ENCODE results near the gene PHEX.

PHEX gene

GRCh38 chrX:22173966-22174365 is 141.8 kb downstream of the PHEX start:
- H4K20me1 ChIP-seq (ENCODE audit: insufficient read depth, low read length): no peaks in the 10 kb centered on the region
- H3K9me2 ChIP-seq (ENCODE audit: low read depth, low read length): no peaks in the 10 kb centered on the region
- no peaks in the 10 kb centered on the region for H3K27me3 ChIP-seq (ENCODE audit: insufficient read depth, low read length)
- H3K36me3 ChIP-seq (ENCODE audit: insufficient read depth, low read length): no peaks in the 10 kb centered on the region
- H2AFZ ChIP-seq (ENCODE audit: low read length): no peak overlapping the region
- H3K79me2 ChIP-seq (ENCODE audit: insufficient read depth, low read length): no peaks in the 10 kb centered on the region
- H3K9me3 ChIP-seq (ENCODE audit: low read length): no peaks in the 10 kb centered on the region
- H3K4me3 ChIP-seq (ENCODE audit: low read depth, low read length, poor library complexity, severe bottlenecking): no peak overlapping the region
- H3K4me1 ChIP-seq (ENCODE audit: insufficient read depth, low read length, severe bottlenecking): no peaks in the 10 kb centered on the region
- no peak for TF ChIP-seq EZH2 (IDR thresholded peaks at IDR 0.05; ENCODE audit: borderline replicate concordance, low read length)
- H3K27ac ChIP-seq (ENCODE audit: low read depth, low read length, poor library complexity, severe bottlenecking): no peak overlapping the region
- H3F3A ChIP-seq (ENCODE audit: insufficient read depth, low read length): no peaks in the 10 kb centered on the region
- H3K9ac ChIP-seq (ENCODE audit: low read length): no peak overlapping the region
- no peak overlapping the region for H3K4me2 ChIP-seq (ENCODE audit: low read length)

- H3K4me1 ChIP-seq (ENCODE audit: insufficient read depth, low read length, severe bottlenecking): no peaks in the 10 kb centered on the region
- no peaks in the 10 kb centered on the region for H3F3A ChIP-seq (ENCODE audit: insufficient read depth, low read length)
- no peaks in the 10 kb centered on the region for H4K20me1 ChIP-seq (ENCODE audit: insufficient read depth, low read length)
- H3K9ac ChIP-seq (ENCODE audit: low read length): no peak overlapping the region
- no peak overlapping the region for H3K4me3 ChIP-seq (ENCODE audit: low read depth, low read length, poor library complexity, severe bottlenecking)
- H3K9me2 ChIP-seq (ENCODE audit: low read depth, low read length): no peaks in the 10 kb centered on the region
- no peaks in the 10 kb centered on the region for H3K79me2 ChIP-seq (ENCODE audit: insufficient read depth, low read length)
- no peak overlapping the region for H3K4me2 ChIP-seq (ENCODE audit: low read length)
- H3K27ac ChIP-seq (ENCODE audit: low read depth, low read length, poor library complexity, severe bottlenecking): no peak overlapping the region
- no peaks in the 10 kb centered on the region for H3K36me3 ChIP-seq (ENCODE audit: insufficient read depth, low read length)
- no peaks in the 10 kb centered on the region for H3K27me3 ChIP-seq (ENCODE audit: insufficient read depth, low read length)
- no peaks in the 10 kb centered on the region for H3K9me3 ChIP-seq (ENCODE audit: low read length)
- no peak for TF ChIP-seq EZH2 (IDR thresholded peaks at IDR 0.05; ENCODE audit: borderline replicate concordance, low read length)
- TF ChIP-seq, protein P1, sequence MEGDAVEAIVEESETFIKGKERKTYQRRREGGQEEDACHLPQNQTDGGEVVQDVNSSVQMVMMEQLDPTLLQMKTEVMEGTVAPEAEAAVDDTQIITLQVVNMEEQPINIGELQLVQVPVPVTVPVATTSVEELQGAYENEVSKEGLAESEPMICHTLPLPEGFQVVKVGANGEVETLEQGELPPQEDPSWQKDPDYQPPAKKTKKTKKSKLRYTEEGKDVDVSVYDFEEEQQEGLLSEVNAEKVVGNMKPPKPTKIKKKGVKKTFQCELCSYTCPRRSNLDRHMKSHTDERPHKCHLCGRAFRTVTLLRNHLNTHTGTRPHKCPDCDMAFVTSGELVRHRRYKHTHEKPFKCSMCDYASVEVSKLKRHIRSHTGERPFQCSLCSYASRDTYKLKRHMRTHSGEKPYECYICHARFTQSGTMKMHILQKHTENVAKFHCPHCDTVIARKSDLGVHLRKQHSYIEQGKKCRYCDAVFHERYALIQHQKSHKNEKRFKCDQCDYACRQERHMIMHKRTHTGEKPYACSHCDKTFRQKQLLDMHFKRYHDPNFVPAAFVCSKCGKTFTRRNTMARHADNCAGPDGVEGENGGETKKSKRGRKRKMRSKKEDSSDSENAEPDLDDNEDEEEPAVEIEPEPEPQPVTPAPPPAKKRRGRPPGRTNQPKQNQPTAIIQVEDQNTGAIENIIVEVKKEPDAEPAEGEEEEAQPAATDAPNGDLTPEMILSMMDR (IDR thresholded peaks at IDR 0.05; ENCODE audit: low read length): no peak
- no peak overlapping the region for H2AFZ ChIP-seq (ENCODE audit: low read length)
These were observed 145.9 kb downstream of the PHEX start for GRCh38 chrX:22177950-22178515.

DNA sequence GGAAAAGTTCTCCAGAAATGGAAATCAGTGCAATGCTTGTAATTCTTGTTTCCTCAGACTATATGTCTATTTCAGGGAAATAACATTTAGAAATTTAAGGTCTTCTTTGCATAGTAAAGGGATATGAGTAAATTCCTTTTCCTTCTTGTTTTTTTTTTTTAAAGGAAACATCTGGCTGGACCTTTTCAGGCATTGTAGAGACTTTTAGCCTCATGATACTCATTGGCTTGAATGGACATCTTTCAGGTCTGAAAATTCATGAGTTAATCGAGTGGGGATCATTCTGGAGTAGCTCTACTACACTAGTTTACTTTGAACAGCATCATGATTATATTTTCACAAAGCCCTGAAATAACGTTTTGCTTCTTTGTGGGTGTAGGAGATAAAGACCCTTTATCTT is 152.0 kb downstream of the PHEX start:
- TF ChIP-seq, protein P1 (IDR thresholded peaks at IDR 0.05; ENCODE audit: low read length): no peak
- no peak for TF ChIP-seq EZH2 (IDR thresholded peaks at IDR 0.05; ENCODE audit: borderline replicate concordance, low read length)
- Histone ChIP-seq H3K4me3 (ENCODE audit: low read depth, low read length, poor library complexity, severe bottlenecking) (no peak overlapping the region), H3K4me1 (ENCODE audit: insufficient read depth, low read length, severe bottlenecking) (no peaks in the 10 kb centered on the region), H3K27ac (ENCODE audit: low read depth, low read length, poor library complexity, severe bottlenecking) (no peak overlapping the region), H3K9ac (ENCODE audit: low read length) (no peak overlapping the region), H3F3A (ENCODE audit: insufficient read depth, low read length) (no peaks in the 10 kb centered on the region), H2AFZ (ENCODE audit: low read length) (no peak overlapping the region), H3K27me3 (ENCODE audit: insufficient read depth, low read length) (no peaks in the 10 kb centered on the region), H3K9me3 (ENCODE audit: low read length) (no peaks in the 10 kb centered on the region), H4K20me1 (ENCODE audit: insufficient read depth, low read length) (no peaks in the 10 kb centered on the region), H3K9me2 (ENCODE audit: low read depth, low read length) (no peaks in the 10 kb centered on the region), H3K36me3 (ENCODE audit: insufficient read depth, low read length) (no peaks in the 10 kb centered on the region), H3K4me2 (ENCODE audit: low read length) (no peak overlapping the region), H3K79me2 (ENCODE audit: insufficient read depth, low read length) (no peaks in the 10 kb centered on the region)

DNA sequence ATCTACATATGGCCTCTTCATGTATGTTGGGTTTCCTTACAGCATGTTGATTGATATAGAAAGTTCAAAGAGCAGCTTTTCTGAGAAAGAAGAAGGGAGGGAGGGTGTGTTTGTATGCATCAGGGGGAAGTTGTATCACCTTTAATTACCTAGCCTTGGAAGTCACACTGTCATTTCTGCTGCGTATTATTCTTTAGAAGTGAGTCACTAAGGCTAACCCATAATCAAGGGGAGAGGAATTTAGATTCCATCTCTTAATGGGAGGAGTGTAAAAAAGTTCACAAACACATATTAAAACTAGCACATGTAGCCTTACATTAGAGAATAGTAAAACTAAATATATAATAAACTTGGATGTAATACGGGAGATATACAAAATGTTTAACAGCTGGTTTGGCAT is 154.0 kb downstream of the PHEX start:
- Histone ChIP-seq H3F3A (ENCODE audit: insufficient read depth, low read length) (no peaks in the 10 kb centered on the region), H3K9ac (ENCODE audit: low read length) (no peak overlapping the region), H3K4me1 (ENCODE audit: insufficient read depth, low read length, severe bottlenecking) (no peaks in the 10 kb centered on the region), H3K27ac (ENCODE audit: low read depth, low read length, poor library complexity, severe bottlenecking) (no peak overlapping the region), H3K27me3 (ENCODE audit: insufficient read depth, low read length) (no peaks in the 10 kb centered on the region), H3K36me3 (ENCODE audit: insufficient read depth, low read length) (no peaks in the 10 kb centered on the region), H3K9me2 (ENCODE audit: low read depth, low read length) (no peaks in the 10 kb centered on the region), H3K79me2 (ENCODE audit: insufficient read depth, low read length) (no peaks in the 10 kb centered on the region), H2AFZ (ENCODE audit: low read length) (no peak overlapping the region), H3K4me2 (ENCODE audit: low read length) (no peak overlapping the region), H3K4me3 (ENCODE audit: low read depth, low read length, poor library complexity, severe bottlenecking) (no peak overlapping the region), H4K20me1 (ENCODE audit: insufficient read depth, low read length) (no peaks in the 10 kb centered on the region), H3K9me3 (ENCODE audit: low read length) (no peaks in the 10 kb centered on the region)
- TF ChIP-seq, protein P1 (IDR thresholded peaks at IDR 0.05; ENCODE audit: low read length): no peak
- no peak for TF ChIP-seq EZH2 (IDR thresholded peaks at IDR 0.05; ENCODE audit: borderline replicate concordance, low read length)
